HCT116 (cell line): Measurements from ENCODE around the gene PLPPR3. TPM values are rescaled to one million over a fixed set of nuclear protein-coding genes. Genes with fewer than 3 reads are reported as not detected.

Experiments
- ATAC-seq: fragments of 200-7000 bp; cut with Tn5 transposase; 2 replicates; pipeline ENCODE4 v1.9.1; 2020; ENCODE audit warnings: mild to moderate bottlenecking, moderate library complexity
- BruUV-seq: library from RNA; stranded (reverse); fragments of 400-500 nt; replicated peaks from 2 replicates; lab custom pipeline; 2021; lab: Mats Ljungman, UMichigan
- CTCF ChIA-PET: fragments of 300-600 bp; sonication (Branson Sonifier 250); formaldehyde crosslinking; loops from one replicate; lab custom pipeline; 2021; ENCODE audit warnings: antibody characterized with exemption; lab: Charles Lee
- POLR2A ChIA-PET: fragments of 300-600, 350-600 bp; sonication (Branson Sonifier 250); formaldehyde crosslinking; loops from one replicate; lab custom pipeline; 2021; ENCODE audit warnings: antibody characterized with exemption; lab: Charles Lee
- RAD21 ChIA-PET, 2 experiments: fragments of 300-600 bp; sonication (Branson Sonifier 250); formaldehyde crosslinking; loops; one replicate each; lab custom pipeline; 2023; ENCODE audit warnings: low total read pairs in 2 of 2; ENCODE audit not compliant: uncharacterized antibody in 2 of 2, unreplicated experiment in 2 of 2, low non-redundant PET in 1 of 2; lab: Charles Lee
- DNase-seq: peaks from one replicate; pipeline ENCODE4 v3.0.0-alpha.2; 2010; ENCODE audit warnings: low read depth, low spot score
- H2AFZ ChIP-seq: fragments of 200-600 bp; shearing (Covaris generic), sonication (generic); 2 replicates; pipeline ENCODE4 v1.6.1; 2017; ENCODE audit warnings: low read depth, mixed run types, mixed read lengths, antibody characterized with exemption, low read length; ENCODE audit not compliant: poor library complexity, severe bottlenecking
- H3K27ac ChIP-seq: 2 replicates; pipeline ENCODE4 v1.5.1; 2012; ENCODE audit warnings: low read depth, low read length
- H3K27me3 ChIP-seq: fragments of 200-600 bp; sonication (generic); 2 replicates; pipeline ENCODE4 v1.6.1; 2016; ENCODE audit warnings: mixed run types, low read length, mixed read lengths; ENCODE audit not compliant: insufficient read depth
- H3K36me3 ChIP-seq, 2 experiments: fragments of 200-500 bp in 1 of 2; fragments of 200-600 bp in 1 of 2; sonication (Bioruptor generic) in 1 of 2; sonication (generic) in 1 of 2; 2 replicates each; pipeline versions ENCODE4 v1.5.1 to v1.6.1; 2014 to 2016; ENCODE audit warnings: low read length in 2 of 2, inconsistent platforms in 1 of 2, mixed read lengths in 1 of 2, mixed run types in 1 of 2; ENCODE audit not compliant: insufficient read depth in 2 of 2, control insufficient read depth in 1 of 2
- H3K4me1 ChIP-seq, 2 experiments: fragments of 200-600 bp in 1 of 2; sonication (generic) in 1 of 2; 2 replicates each; pipeline versions ENCODE4 v1.5.1 to v1.6.1; 2012 to 2017; ENCODE audit warnings: low read length in 2 of 2, inconsistent platforms in 1 of 2, mild to moderate bottlenecking in 1 of 2, mixed read lengths in 1 of 2, mixed run types in 1 of 2, moderate library complexity in 1 of 2; ENCODE audit not compliant: insufficient read depth in 2 of 2, control insufficient read depth in 1 of 2
- H3K4me2 ChIP-seq: fragments of 200-600 bp; sonication (generic); 2 replicates; pipeline ENCODE4 v1.6.1; 2017; ENCODE audit warnings: mixed run types, low read length, mixed read lengths
- H3K4me3 ChIP-seq, 2 experiments: fragments of 200-600 bp in 1 of 2; sonication (generic) in 1 of 2; replicated peaks in 1 of 2; 2 replicates each; pipeline ENCODE4 v1.5.1; 2011 to 2016; ENCODE audit warnings: low read length in 2 of 2, control low read depth in 1 of 2, low read depth in 1 of 2, mild to moderate bottlenecking in 1 of 2, mixed read lengths in 1 of 2, mixed run types in 1 of 2
- H3K79me2 ChIP-seq: fragments of 200-600 bp; sonication (generic); 2 replicates; pipeline ENCODE4 v1.6.1; 2017; ENCODE audit warnings: mild to moderate bottlenecking, mixed run types, low read length, moderate library complexity, mixed read lengths; ENCODE audit not compliant: insufficient read depth
- H3K9ac ChIP-seq: fragments of 200-600 bp; sonication (generic); 2 replicates; pipeline ENCODE4 v1.6.1; 2016; ENCODE audit warnings: low read length, mixed read lengths
- H3K9me2 ChIP-seq: fragments of 200-600 bp; sonication (generic), shearing (Covaris generic); 2 replicates; pipeline ENCODE4 v1.6.1; 2017; ENCODE audit warnings: mixed run types, mild to moderate bottlenecking, moderate library complexity; ENCODE audit not compliant: insufficient read depth
- H3K9me3 ChIP-seq, 2 experiments: fragments of 200-500 bp in 1 of 2; fragments of 200-600 bp in 1 of 2; sonication (Bioruptor generic) in 1 of 2; sonication (generic) in 1 of 2; 2 replicates each; pipeline ENCODE4 v1.6.1; 2014 to 2017; ENCODE audit warnings: low read length in 2 of 2, mixed read lengths in 2 of 2, inconsistent platforms in 1 of 2, low read depth in 1 of 2, mild to moderate bottlenecking in 1 of 2, mixed run types in 1 of 2, moderate library complexity in 1 of 2; ENCODE audit not compliant: control insufficient read depth in 1 of 2, insufficient read depth in 1 of 2
- H4K20me1 ChIP-seq: fragments of 200-600 bp; sonication (generic), shearing (Covaris generic); 2 replicates; pipeline ENCODE4 v1.6.1; 2017; ENCODE audit warnings: mixed run types, mild to moderate bottlenecking, moderate library complexity; ENCODE audit not compliant: insufficient read depth
- ATF3 ChIP-seq: IDR thresholded peaks from 2 replicates; pipeline ENCODE4 v1.6.1; 2012
- CTCF ChIP-seq, 3 experiments: fragments of 200-600 bp in 1 of 3; sonication (generic) in 1 of 3; IDR thresholded peaks in 2 of 3; conservative IDR thresholded peaks in 1 of 3; 2 replicates each; pipeline ENCODE4 v1.5.1; 2012 to 2017; ENCODE audit warnings: low read depth in 2 of 3, low read length in 2 of 3, antibody characterized with exemption in 1 of 3, borderline replicate concordance in 1 of 3, control low read depth in 1 of 3, mild to moderate bottlenecking in 1 of 3, mixed read lengths in 1 of 3, mixed run types in 1 of 3, moderate library complexity in 1 of 3; ENCODE audit not compliant: insufficient read depth in 1 of 3
- EGR1 ChIP-seq: IDR thresholded peaks from 2 replicates; pipeline ENCODE4 v1.6.1; 2012; ENCODE audit warnings: low read depth
- EZH2phosphoT487 ChIP-seq: fragments of 200-600 bp; IDR thresholded peaks from 2 replicates; pipeline ENCODE4 v1.6.1; 2018; ENCODE audit warnings: antibody characterized with exemption, borderline replicate concordance
- JUND ChIP-seq: IDR thresholded peaks from 2 replicates; pipeline ENCODE4 v1.6.1; 2012
- MAX ChIP-seq: IDR thresholded peaks from 2 replicates; pipeline ENCODE4 v1.6.1; 2012
- TCF7L2 ChIP-seq: IDR thresholded peaks from 2 replicates; pipeline ENCODE4 v1.7.0; 2011; ENCODE audit warnings: borderline replicate concordance, inconsistent platforms; ENCODE audit not compliant: insufficient read depth, insufficient read length; ENCODE audit errors: extremely low read depth
- ZFX ChIP-seq: fragments of 450-650 bp; IDR thresholded peaks from 2 replicates; pipeline ENCODE4 v1.6.1; 2017
- intact Hi-C: fragments of 100-400 bp; cut with micrococcal nuclease; formaldehyde crosslinking; loops from 2 replicates; pipeline ENCODE4 v1.10.0; 2022
- total RNA-seq: library from RNA; stranded (reverse); gene quantifications from one replicate; pipeline ENCODE4 v1.2.1, GENCODE V29; 2021; ENCODE audit not compliant: unreplicated experiment

PLPPR3 gene
- total RNA-seq, 1 experiment from 2014 or later: 0.27 TPM

- Histone ChIP-seq H3K9me2 (no peaks in the 10 kb centered on the region), H3K9me3 (no peaks in the 10 kb centered on the region), H3K9ac (no peak overlapping the region)
- POLR2A ChIA-PET: no interaction called here
- no peak for TF ChIP-seq EGR1
- TF ChIP-seq CTCF (IDR thresholded peaks at IDR 0.05 in 2 of 3, conservative IDR thresholded peaks at IDR 0.05 in 1 of 3; ENCODE audit: borderline replicate concordance in 1 of 3, insufficient read depth in 1 of 3, low read depth in 2 of 3, low read length in 2 of 3): peak in 2 of 3 experiments; percentile 4 to 20; a peak in 2 of 6 replicates
- TF ChIP-seq, all 23 proteins: peak for 1
- Histone ChIP-seq H3K4me3 (no peak overlapping the region), H3K79me2 (peaks cover 96% of the 10 kb centered on the region), H3K36me3 (peaks cover 66 to 93% of the 10 kb centered on the region in 2 experiments; a peak in 3 of 4 replicates), H3K27ac (no peak overlapping the region; the same call in 1 of the 2 replicates), H2AFZ (no peak overlapping the region), H3K4me2 (no peak overlapping the region), H3K27me3 (no peaks in the 10 kb centered on the region), H3K4me1 (no peaks in the 10 kb centered on the region), H4K20me1 (peaks cover 43% of the 10 kb centered on the region; the same call in 1 of the 2 replicates)
- ChIA-PET CTCF (no interaction called here), RAD21 (no interaction called here)
- DNase-seq (no peak), ATAC-seq (no peak)
- no TSS peak for BruUV-seq
- intact Hi-C loops: no loop called here
Measured at GRCh38 chr19:806815-807421, 14.8 kb downstream of the PLPPR3 start.

DNA sequence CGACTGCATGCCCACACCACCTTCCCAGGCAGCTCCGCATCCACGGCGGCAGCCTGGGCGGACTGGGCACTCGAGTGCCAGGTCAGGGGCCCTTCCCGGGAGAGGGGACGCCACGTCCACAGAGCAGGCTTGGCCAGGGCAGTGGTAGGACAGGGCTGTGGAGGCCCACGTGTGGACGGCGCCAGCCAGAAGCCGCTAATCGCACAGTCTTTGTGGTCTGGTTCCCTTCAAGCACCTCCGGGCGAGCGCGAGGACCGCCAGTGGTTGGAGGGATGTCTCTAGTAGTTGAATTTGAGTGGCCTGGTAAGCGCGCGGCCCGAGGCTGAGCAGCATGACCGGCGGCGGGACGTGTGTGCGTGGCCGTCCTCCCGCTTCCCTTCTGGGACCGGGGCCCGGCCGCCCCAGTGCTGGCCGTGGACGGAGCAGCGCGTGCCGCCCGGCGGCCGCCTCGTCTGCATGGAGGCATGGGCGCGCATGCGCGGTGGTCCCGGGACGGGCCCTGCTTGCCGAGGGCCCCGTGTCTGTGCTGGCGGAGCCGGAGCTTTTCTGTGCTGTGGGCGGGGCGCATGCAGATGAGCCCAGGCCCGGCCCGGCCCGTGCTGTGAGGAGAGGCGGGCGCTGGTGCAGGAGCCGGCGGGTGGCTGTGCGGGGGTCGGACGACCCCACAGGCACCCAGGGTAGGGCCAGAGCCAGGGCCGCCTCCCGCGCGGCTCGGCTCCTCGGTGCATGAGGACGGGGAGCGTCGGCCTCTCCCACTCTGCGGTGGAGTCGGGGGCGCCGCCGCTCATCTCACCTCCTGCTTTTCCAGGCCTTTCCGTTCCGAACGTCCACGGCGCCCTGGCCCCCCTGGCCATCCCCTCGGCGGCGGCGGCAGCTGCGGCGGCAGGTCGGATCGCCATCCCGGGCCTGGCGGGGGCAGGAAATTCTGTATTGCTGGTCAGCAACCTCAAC is 15.9 kb downstream of the PLPPR3 start:
- Histone ChIP-seq H2AFZ (no peak overlapping the region), H3K36me3 (peaks cover 72 to 96% of the 10 kb centered on the region in 2 experiments; a peak in 3 of 4 replicates), H3K4me3 (no peak overlapping the region), H4K20me1 (peaks cover 54% of the 10 kb centered on the region; the same call in 1 of the 2 replicates), H3K4me2 (no peak overlapping the region), H3K9me3 (no peaks in the 10 kb centered on the region), H3K9me2 (no peaks in the 10 kb centered on the region), H3K79me2 (peaks cover 100% of the 10 kb centered on the region), H3K9ac (no peak overlapping the region), H3K4me1 (peaks cover 0 to 9% of the 10 kb centered on the region in 2 experiments; a peak in 2 of 4 replicates), H3K27ac (no peak overlapping the region; the same call in 1 of the 2 replicates), H3K27me3 (no peaks in the 10 kb centered on the region)
- no TSS peak for BruUV-seq
- ATAC-seq (no peak), DNase-seq (no peak)
- intact Hi-C loops: no loop called here
- ChIA-PET RAD21 (no interaction called here), POLR2A (no interaction called here), CTCF (no interaction called here)
- TF ChIP-seq EGR1 (no peak), JUND (no peak), TCF7L2 (no peak), MAX (no peak), ATF3 (no peak), EZH2phosphoT487 (no peak), ZFX (no peak), CTCF (IDR thresholded peaks at IDR 0.05 in 2 of 3, conservative IDR thresholded peaks at IDR 0.05 in 1 of 3; ENCODE audit: borderline replicate concordance in 1 of 3, insufficient read depth in 1 of 3, low read depth in 2 of 3, low read length in 2 of 3) (no peak)
